Loucy (cell line): ENCODE results near the gene SP2.

ENCODE experiments used
- H2AFZ ChIP-seq: fragments of 200-600 bp; sonication (generic); 2 replicates; pipeline ENCODE4 v1.6.0; 2016; ENCODE audit warnings: antibody characterized with exemption, mild to moderate bottlenecking, low read length, moderate library complexity
- H3F3A ChIP-seq: fragments of 200-600 bp; 2 replicates; pipeline ENCODE4 v1.6.0; 2016; ENCODE audit warnings: antibody characterized with exemption, low read depth, mild to moderate bottlenecking
- H3K27me3 ChIP-seq: fragments of 200-600 bp; sonication (generic); 2 replicates; pipeline ENCODE4 v1.6.1; 2014; ENCODE audit warnings: low read length, mild to moderate bottlenecking; ENCODE audit not compliant: insufficient read depth, poor library complexity, severe bottlenecking
- H3K36me3 ChIP-seq: fragments of 200-600 bp; sonication (generic); 2 replicates; pipeline ENCODE4 v1.6.1; 2016; ENCODE audit warnings: low read length; ENCODE audit not compliant: insufficient read depth
- H3K4me1 ChIP-seq: fragments of 200-600 bp; sonication (generic); 2 replicates; pipeline ENCODE4 v1.5.1; 2014; ENCODE audit warnings: low read length, mild to moderate bottlenecking; ENCODE audit not compliant: insufficient read depth, poor library complexity, severe bottlenecking
- H3K4me2 ChIP-seq: fragments of 200-600 bp; sonication (generic); 2 replicates; pipeline ENCODE4 v1.6.0; 2014; ENCODE audit warnings: antibody characterized with exemption, low read length, low read depth, mild to moderate bottlenecking; ENCODE audit not compliant: poor library complexity, severe bottlenecking
- H3K4me3 ChIP-seq: fragments of 200-600 bp; sonication (generic); 2 replicates; pipeline ENCODE4 v1.5.1; 2014; ENCODE audit warnings: low read length, mild to moderate bottlenecking, mixed read lengths; ENCODE audit not compliant: poor library complexity, severe bottlenecking
- H3K79me2 ChIP-seq: fragments of 200-600 bp; sonication (generic); 2 replicates; pipeline ENCODE4 v1.6.1; 2014; ENCODE audit warnings: low read length; ENCODE audit not compliant: insufficient read depth
- H3K9ac ChIP-seq: fragments of 200-600 bp; sonication (generic); 2 replicates; pipeline ENCODE4 v1.6.0; 2014; ENCODE audit warnings: mild to moderate bottlenecking, low read depth, low read length, moderate library complexity; ENCODE audit not compliant: poor library complexity, severe bottlenecking
- H3K9me2 ChIP-seq: fragments of 200-600 bp; sonication (generic); replicated peaks from 2 replicates; pipeline ENCODE4 v1.6.1; 2016; ENCODE audit warnings: low read depth, low read length, mixed read lengths
- H3K9me3 ChIP-seq: fragments of 200-600 bp; sonication (generic); 2 replicates; pipeline ENCODE4 v1.6.1; 2014; ENCODE audit warnings: mild to moderate bottlenecking, antibody characterized with exemption, low read length, low read depth; ENCODE audit not compliant: insufficient read depth
- H4K20me1 ChIP-seq: fragments of 200-600 bp; sonication (generic); 2 replicates; pipeline ENCODE4 v1.6.0; 2014; ENCODE audit warnings: antibody characterized with exemption, low read length, mild to moderate bottlenecking; ENCODE audit not compliant: insufficient read depth, poor library complexity, severe bottlenecking
- CTCF ChIP-seq: fragments of 200-600 bp; sonication (generic); conservative IDR thresholded peaks from 2 replicates; pipeline ENCODE4 v1.5.1; 2014; ENCODE audit warnings: mild to moderate bottlenecking, antibody characterized with exemption, low read length
- EZH2phosphoT487 ChIP-seq: fragments of 200-600 bp; IDR thresholded peaks from 2 replicates; pipeline ENCODE4 v1.6.1; 2018; ENCODE audit warnings: antibody characterized with exemption, mild to moderate bottlenecking, moderate library complexity, borderline replicate concordance

Gene SP2

GRCh38 chr17:47957591-47958490 lies 61.8 kb downstream of the SP2 start, which contains the start of gene PRR15L:
PRR15L (minus strand) TSS chr17:47957883; CDS start chr17:47953234, 4,649 bp downstream.
- H3K4me1 ChIP-seq = no peaks in the 10 kb centered on the region

DNA sequence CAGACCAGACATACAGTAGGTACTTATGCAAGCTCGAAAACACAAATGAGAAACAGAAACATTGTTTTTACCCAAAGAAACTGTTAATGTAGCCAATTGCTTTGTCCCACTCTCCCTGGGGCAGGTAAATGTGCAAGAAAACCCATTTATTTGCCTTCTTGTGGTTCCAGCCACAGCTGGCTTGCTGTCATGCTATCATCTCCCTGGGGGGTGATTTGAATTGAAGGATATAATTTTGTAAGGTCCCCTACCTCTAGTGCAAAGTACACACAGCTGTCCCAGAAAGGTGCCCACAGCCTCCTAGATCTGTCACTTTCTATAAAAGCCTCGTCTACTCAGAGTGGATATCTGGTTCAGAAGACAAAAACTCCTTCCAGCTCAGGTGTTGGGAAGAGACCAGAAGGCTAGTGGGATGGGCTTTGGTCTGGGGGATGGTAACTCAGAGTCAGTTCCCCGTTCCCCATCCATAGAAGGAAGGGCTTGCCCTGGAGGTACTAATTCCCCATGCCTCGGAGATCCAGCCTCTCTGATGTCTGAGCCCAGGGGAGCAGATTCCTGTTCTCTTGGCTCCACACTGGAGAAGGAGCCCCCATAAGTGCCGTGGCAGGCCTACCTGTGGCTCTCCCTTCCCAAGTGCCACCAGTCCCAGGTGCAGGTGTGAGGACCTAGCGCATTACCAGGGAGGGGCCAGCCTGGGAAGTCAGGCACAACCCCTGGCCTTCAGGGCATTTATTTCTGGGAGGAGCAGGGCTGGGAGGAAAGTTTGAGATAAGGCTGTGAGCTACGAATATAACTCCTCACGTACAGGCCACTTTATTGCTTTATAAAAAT lies 64.0 kb downstream of the SP2 start:
- Histone ChIP-seq H3K36me3 (no peaks in the 10 kb centered on the region), H3K4me3 (no peak overlapping the region), H3K9me2 (no peaks in the 10 kb centered on the region), H3K4me1 (no peaks in the 10 kb centered on the region), H3K27me3 (no peaks in the 10 kb centered on the region), H3K9ac (no peak overlapping the region), H3K4me2 (no peak overlapping the region), H4K20me1 (no peaks in the 10 kb centered on the region), H2AFZ (no peak overlapping the region), H3F3A (no peaks in the 10 kb centered on the region), H3K79me2 (no peaks in the 10 kb centered on the region), H3K9me3 (no peaks in the 10 kb centered on the region)
- TF ChIP-seq EZH2phosphoT487 = no peak
- TF ChIP-seq CTCF = no peak

More at GRCh38 chr17:47957591-47958490, 61.8 kb downstream of the SP2 start, which contains the start of gene PRR15L:
- Histone ChIP-seq H3K4me3 (no peak within 1 kb of the TSS), H3K79me2 (no peaks in the 10 kb centered on the region), H3K4me2 (no peak within 1 kb of the TSS), H3K36me3 (no peaks in the 10 kb centered on the region), H3K9ac (no peak within 1 kb of the TSS), H3K9me3 (no peaks in the 10 kb centered on the region), H4K20me1 (no peaks in the 10 kb centered on the region), H3K27me3 (no peaks in the 10 kb centered on the region), H2AFZ (no peak within 1 kb of the TSS), H3F3A (no peaks in the 10 kb centered on the region), H3K9me2 (no peaks in the 10 kb centered on the region)
- TF ChIP-seq EZH2phosphoT487 (no peak), CTCF (no peak)

DNA sequence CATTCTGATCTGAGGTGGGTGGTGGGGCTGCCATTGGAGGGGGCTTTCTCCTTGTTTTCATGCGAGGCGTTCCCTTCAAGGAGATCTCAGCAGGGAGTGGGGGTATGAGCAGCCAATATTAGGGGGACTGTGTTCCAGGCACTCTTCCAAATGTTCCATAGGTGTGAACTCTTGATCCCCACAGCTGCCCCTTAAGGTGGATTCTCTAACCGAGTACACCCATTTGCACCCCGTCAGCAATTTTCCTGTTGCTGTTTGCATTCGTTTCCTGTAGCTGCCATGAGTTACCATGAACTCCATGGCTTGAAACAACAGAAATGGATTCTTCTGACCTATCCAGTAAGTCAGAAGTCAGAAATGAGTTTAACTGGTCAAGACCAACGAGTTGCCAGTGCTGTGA lies 65.4 kb downstream of the SP2 start:
- Histone ChIP-seq H3K9me2 (no peaks in the 10 kb centered on the region), H3K4me2 (no peak overlapping the region), H3K36me3 (no peaks in the 10 kb centered on the region), H3K27me3 (no peaks in the 10 kb centered on the region), H3K79me2 (no peaks in the 10 kb centered on the region), H4K20me1 (no peaks in the 10 kb centered on the region), H3K4me3 (no peak overlapping the region), H3K9me3 (no peaks in the 10 kb centered on the region), H3K9ac (no peak overlapping the region), H2AFZ (no peak overlapping the region), H3F3A (no peaks in the 10 kb centered on the region), H3K4me1 (no peaks in the 10 kb centered on the region)
- TF ChIP-seq EZH2phosphoT487 (no peak), CTCF (no peak)
